Thyroid gland (tissue), 4 donors: ENCODE measurements around the gene GSN. TPM values are rescaled to one million over a fixed set of nuclear protein-coding genes. Genes with fewer than 3 reads are reported as not detected.

ENCODE experiments used
- DNase-seq, 2 donors: peaks; one replicate each; pipeline ENCODE4 v3.0.0-alpha.2; 2019
- H3K27ac ChIP-seq, 3 donors: fragments of 200-600 bp; sonication (generic); 1 replicate in 2 of 3; 2 replicates in 1 of 3; pipeline ENCODE4 v1.5.1; 2016 to 2019; ENCODE audit warnings: mild to moderate bottlenecking in 1 of 3, moderate library complexity in 1 of 3
- H3K27me3 ChIP-seq: fragments of 200-600 bp; sonication (generic); one replicate; pipeline ENCODE4 v1.5.1; 2019
- H3K36me3 ChIP-seq, 2 donors: fragments of 200-600 bp; sonication (generic); one replicate each; pipeline ENCODE4 v1.5.1; 2016 to 2019
- H3K4me1 ChIP-seq, 2 donors: fragments of 200-600 bp; sonication (generic); one replicate each; pipeline ENCODE4 v1.5.1; 2017 to 2019
- H3K4me3 ChIP-seq, 3 donors: fragments of 200-600 bp; sonication (generic); replicated peaks in 1 of 3; 1 replicate in 2 of 3; 2 replicates in 1 of 3; pipeline ENCODE4 v1.5.1; 2016; ENCODE audit warnings: mild to moderate bottlenecking in 1 of 3
- H3K9me3 ChIP-seq: fragments of 200-600 bp; sonication (generic); one replicate; pipeline ENCODE4 v1.5.1; 2017
- POLR2A ChIP-seq, 2 donors: fragments of 450-650 bp; IDR thresholded peaks; one replicate each; pipeline ENCODE4 v1.6.1; 2017; ENCODE audit warnings: antibody characterized with exemption in 2 of 2, mild to moderate bottlenecking in 2 of 2, moderate library complexity in 1 of 2
- WGBS, 2 donors: methylation state at CpG; one replicate each; pipeline ENCODE4 v1.1.5; 2017; 5-methylcytosine and 5-hydroxymethylcytosine counted together
- intact Hi-C: fragments of 100-400 bp; cut with DNase I; formaldehyde crosslinking; loops from one replicate; pipeline ENCODE4 v1.15.1; 2023
- total RNA-seq, 4 donors: library from RNA; depleted of rRNA; stranded (reverse); fragments of >200 nt; gene quantifications; one replicate each; pipeline ENCODE4 v1.2.3, GENCODE V29; 2016
- TF ChIP-seq, protein P1 (sequence below), 6 experiments: fragments of 200-600 bp in 3 of 6; fragments of 450-650 bp in 3 of 6; sonication (generic) in 3 of 6; IDR thresholded peaks; one replicate each; pipeline ENCODE4 v1.5.1; 2016 to 2019; ENCODE audit warnings: antibody characterized with exemption in 6 of 6, mild to moderate bottlenecking in 2 of 6, inconsistent platforms in 1 of 6, moderate library complexity in 1 of 6

The GSN gene
- total RNA-seq, 4 donors from 2014 or later: 1,151 to 1,624 (median 1,443) TPM

DNA sequence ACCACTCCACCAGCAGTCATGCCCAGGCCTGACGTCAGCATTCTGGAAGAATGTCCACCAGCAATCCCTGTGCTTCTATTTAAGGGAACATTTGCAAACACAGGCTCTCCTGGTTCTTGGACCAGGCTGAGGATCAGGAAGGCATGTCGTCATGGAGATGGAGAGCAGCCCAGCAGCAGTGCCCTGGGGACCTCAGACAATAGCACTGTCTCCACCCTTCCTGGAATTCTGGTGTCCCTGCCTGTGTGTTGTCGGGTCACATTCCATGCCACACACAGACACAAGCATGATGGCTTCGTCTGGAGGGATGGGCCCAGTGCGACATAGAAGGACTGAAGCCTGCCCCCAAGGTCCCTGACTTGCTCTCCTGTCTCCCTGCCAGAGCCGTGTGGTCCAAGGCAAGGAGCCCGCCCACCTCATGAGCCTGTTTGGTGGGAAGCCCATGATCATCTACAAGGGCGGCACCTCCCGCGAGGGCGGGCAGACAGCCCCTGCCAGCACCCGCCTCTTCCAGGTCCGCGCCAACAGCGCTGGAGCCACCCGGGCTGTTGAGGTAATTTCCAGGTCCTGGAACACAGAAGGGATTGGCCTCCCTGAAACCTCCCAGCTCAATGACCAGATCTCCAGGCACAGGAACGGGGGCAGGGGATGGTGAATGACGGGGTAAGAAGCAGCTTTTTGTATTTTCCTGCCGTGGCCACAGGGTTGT lies 58.3 kb downstream of the GSN start:
- Histone ChIP-seq H3K4me1 (peaks cover 11 to 43% of the 10 kb centered on the region in 2 donors), H3K27ac (peak overlapping the region; percentile 71 to 91 (median 84)), H3K4me3 (no peak overlapping the region), H3K9me3 (no peaks in the 10 kb centered on the region), H3K27me3 (no peaks in the 10 kb centered on the region), H3K36me3 (peaks cover 78 to 79% of the 10 kb centered on the region in 2 donors)
- TF ChIP-seq, protein P1, sequence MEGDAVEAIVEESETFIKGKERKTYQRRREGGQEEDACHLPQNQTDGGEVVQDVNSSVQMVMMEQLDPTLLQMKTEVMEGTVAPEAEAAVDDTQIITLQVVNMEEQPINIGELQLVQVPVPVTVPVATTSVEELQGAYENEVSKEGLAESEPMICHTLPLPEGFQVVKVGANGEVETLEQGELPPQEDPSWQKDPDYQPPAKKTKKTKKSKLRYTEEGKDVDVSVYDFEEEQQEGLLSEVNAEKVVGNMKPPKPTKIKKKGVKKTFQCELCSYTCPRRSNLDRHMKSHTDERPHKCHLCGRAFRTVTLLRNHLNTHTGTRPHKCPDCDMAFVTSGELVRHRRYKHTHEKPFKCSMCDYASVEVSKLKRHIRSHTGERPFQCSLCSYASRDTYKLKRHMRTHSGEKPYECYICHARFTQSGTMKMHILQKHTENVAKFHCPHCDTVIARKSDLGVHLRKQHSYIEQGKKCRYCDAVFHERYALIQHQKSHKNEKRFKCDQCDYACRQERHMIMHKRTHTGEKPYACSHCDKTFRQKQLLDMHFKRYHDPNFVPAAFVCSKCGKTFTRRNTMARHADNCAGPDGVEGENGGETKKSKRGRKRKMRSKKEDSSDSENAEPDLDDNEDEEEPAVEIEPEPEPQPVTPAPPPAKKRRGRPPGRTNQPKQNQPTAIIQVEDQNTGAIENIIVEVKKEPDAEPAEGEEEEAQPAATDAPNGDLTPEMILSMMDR (IDR thresholded peaks at IDR 0.05): no peak
- TF ChIP-seq POLR2A (IDR thresholded peaks at IDR 0.05): peak in 1 of 2 donors; percentile 25
- WGBS, 2 donors: 50 to 75% methylated on average over 7 to 11 of the region's 19 CpGs
- peak; percentile 47 to 55 for DNase-seq
- intact Hi-C loops: no loop called here

DNA sequence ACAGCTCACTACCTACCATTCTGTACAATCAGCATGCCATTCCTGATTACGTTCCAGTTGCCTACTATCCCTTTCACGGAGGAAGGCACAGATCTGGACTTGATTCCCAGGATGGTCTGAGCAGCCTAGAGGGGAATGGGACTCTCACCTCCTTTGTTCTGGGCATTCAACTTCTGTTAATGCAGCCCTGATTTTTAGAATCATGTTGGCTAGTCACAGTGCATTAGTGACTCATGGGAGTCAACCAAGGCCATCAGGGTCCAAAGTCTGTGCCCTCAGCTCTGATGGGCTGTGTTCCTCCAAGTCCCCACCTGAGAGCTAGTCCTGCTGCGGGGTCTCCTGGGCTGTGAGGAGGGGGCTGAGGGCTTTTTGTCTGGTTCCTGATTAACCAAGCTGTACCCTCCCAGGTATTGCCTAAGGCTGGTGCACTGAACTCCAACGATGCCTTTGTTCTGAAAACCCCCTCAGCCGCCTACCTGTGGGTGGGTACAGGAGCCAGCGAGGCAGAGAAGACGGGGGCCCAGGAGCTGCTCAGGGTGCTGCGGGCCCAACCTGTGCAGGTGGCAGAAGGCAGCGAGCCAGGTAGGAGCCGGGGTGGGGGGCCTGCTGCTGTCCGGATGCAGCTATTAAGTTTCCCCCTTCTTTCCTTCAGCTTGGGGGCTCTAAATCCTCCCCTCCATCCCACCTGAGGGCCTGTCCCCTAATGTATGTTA lies 59.1 kb downstream of the GSN start:
- intact Hi-C loops: no loop called here
- peak overlapping the region; percentile 48 to 91 (median 84) for H3K27ac ChIP-seq
- no peak for DNase-seq
- peaks cover 7 to 38% of the 10 kb centered on the region in 2 donors for H3K4me1 ChIP-seq
- H3K4me3 ChIP-seq: no peak overlapping the region
- peaks cover 78 to 80% of the 10 kb centered on the region in 2 donors for H3K36me3 ChIP-seq
- no peaks in the 10 kb centered on the region for H3K27me3 ChIP-seq
- no peaks in the 10 kb centered on the region for H3K9me3 ChIP-seq
- 91% methylated on average over 8 to 10 of the region's 11 CpGs for WGBS, 2 donors
- TF ChIP-seq, protein P1 (IDR thresholded peaks at IDR 0.05): no peak

DNA sequence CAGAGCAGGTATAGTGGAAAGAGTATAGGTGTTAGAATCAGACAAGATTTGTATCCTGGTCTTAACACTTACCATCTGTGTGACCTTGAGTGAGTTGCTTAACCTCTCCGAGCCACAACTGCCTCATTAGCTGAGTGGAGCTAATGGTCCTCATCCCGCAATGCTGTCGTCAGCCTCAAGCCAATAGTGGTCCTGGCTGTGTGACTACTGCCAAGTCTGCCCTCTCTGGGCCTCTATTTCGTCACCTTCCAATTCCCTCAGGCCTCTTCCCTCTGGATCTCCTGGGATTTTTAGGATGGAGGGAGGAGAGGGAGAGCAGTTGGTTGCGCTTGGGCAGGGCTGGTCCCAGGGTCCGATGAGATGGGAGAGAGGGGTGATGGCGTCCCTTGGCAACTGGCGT lies 60.5 kb downstream of the GSN start:
- WGBS, 2 donors: 79 to 81% methylated on average over 8 of the region's 8 CpGs
- no peaks in the 10 kb centered on the region for H3K27me3 ChIP-seq
- H3K4me3 ChIP-seq: no peak overlapping the region
- TF ChIP-seq, protein P1 (IDR thresholded peaks at IDR 0.05): no peak
- TF ChIP-seq POLR2A (IDR thresholded peaks at IDR 0.05): no peak
- intact Hi-C loops: no loop called here
- peaks cover 0 to 28% of the 10 kb centered on the region in 2 donors for H3K4me1 ChIP-seq
- no peak for DNase-seq
- peak overlapping the region in 2 of 3 donors; percentile 84 to 91 for H3K27ac ChIP-seq
- peaks cover 77 to 87% of the 10 kb centered on the region in 2 donors for H3K36me3 ChIP-seq
- H3K9me3 ChIP-seq: no peaks in the 10 kb centered on the region

DNA sequence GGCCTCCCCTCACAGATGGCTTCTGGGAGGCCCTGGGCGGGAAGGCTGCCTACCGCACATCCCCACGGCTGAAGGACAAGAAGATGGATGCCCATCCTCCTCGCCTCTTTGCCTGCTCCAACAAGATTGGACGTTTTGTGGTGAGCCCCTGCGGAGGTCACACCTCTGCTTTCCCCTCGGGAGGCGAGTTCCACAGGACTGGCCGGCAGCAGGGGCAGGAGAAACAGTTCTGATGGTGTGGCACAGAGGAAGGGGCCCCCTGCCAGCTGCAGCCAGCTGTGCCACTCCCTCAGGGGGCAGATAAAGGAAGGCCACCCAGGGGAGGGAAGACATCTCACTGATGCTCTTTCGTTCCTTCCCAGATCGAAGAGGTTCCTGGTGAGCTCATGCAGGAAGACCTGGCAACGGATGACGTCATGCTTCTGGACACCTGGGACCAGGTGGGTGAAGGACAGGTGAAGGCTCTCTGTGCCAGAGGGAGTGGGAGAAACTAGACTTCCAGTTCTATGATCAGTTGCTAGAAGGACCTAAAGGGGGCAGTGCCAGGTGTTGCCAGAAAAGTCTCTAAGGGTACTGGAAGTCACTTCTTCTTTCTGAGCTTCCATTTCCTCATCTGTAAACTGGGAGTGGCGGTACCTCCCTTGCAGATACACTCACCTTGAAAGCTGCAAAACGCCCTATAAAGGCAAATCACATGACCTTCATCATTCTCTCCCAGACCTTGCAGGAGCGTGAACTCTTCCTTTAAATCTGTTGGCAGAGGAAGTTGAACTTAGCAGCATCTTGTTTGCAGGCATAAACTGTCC lies 61.1 kb downstream of the GSN start:
- Histone ChIP-seq H3K9me3 (no peaks in the 10 kb centered on the region), H3K36me3 (peaks cover 71 to 82% of the 10 kb centered on the region in 2 donors), H3K4me1 (peaks cover 0 to 28% of the 10 kb centered on the region in 2 donors), H3K27ac (peak overlapping the region in 2 of 3 donors; percentile 84 to 91), H3K4me3 (no peak overlapping the region), H3K27me3 (no peaks in the 10 kb centered on the region)
- DNase-seq: no peak
- WGBS, 2 donors: 91 to 92% methylated on average over 10 to 16 of the region's 16 CpGs
- intact Hi-C loops: no loop called here
- TF ChIP-seq POLR2A (IDR thresholded peaks at IDR 0.05): no peak
- TF ChIP-seq, protein P1 (IDR thresholded peaks at IDR 0.05): no peak
